ENCODE data around the gene GRP. TPM values are rescaled to one million over a fixed set of nuclear protein-coding genes. Genes with fewer than 3 reads are reported as not detected.

GRP gene
- total RNA-seq, 1 experiment from 2014 or later = not detected

DNA sequence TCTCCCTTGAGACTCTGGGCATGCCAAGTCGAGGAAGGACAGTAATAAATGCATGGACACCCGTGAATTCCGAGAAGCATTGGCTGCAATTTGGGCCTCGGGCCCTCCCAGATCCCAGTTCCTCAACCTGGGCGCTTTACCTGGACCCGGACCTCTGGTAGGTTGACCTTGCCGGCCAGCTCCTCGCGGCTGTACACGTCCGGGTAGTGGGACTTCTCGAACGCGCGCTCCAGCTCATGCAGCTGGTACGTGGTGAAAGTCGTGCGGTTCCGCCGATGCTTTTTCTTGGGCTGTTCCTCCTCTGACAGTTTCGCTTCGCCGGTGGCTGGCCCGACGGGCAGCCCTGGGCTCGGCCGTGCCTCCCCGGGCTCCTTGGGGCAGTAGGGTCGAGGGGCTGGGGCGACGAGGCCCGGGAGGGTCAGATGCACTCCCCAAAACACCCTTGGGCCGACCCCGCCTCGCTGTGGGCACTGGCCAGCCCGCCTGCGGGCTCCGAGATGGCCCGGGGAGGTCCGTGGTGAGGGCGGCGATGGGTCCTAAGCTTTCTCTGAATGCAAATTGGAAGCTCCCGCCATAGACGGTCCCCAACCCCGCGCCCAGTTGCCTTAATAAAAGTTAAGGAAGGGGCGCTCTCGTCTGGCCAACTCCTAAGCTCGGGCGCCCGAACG is 52.4 kb downstream of the GRP start:
- H3K27me3 ChIP-seq (ENCODE audit: insufficient read depth, low read length) = peaks cover 11% of the 10 kb centered on the region; the same call in 1 of the 2 replicates
- ATAC-seq = no peak
- no peaks in the 10 kb centered on the region for H4K20me1 ChIP-seq (ENCODE audit: insufficient read depth)
- H3K4me3 ChIP-seq (replicated peaks in 1 of 2; ENCODE audit: low read depth in 1 of 2, low read length in 2 of 2) = no peak overlapping the region
- H3K9me3 ChIP-seq (ENCODE audit: control insufficient read depth in 1 of 2, insufficient read depth in 1 of 2, low read depth in 1 of 2, low read length in 2 of 2) = no peaks in the 10 kb centered on the region
- H3K79me2 ChIP-seq (ENCODE audit: insufficient read depth, low read length) = no peaks in the 10 kb centered on the region
- no peak overlapping the region for H3K27ac ChIP-seq (ENCODE audit: low read depth, low read length)
- ChIA-PET RAD21 (ENCODE audit: low non-redundant PET in 1 of 2, low total read pairs in 2 of 2, uncharacterized antibody in 2 of 2, unreplicated experiment in 2 of 2) (no interaction called here), POLR2A (no interaction called here), CTCF (interaction anchor here (0.6 kb wide), 1 partner anchor 130 kb away, joined by 3 read pairs; no protein-coding TSS in a partner anchor)
- H3K9me2 ChIP-seq (ENCODE audit: insufficient read depth) = no peaks in the 10 kb centered on the region
- H3K4me2 ChIP-seq (ENCODE audit: low read length) = no peak overlapping the region
- no peak for DNase-seq (ENCODE audit: low read depth, low spot score)
- no peak overlapping the region for H2AFZ ChIP-seq (ENCODE audit: low read depth, low read length, poor library complexity, severe bottlenecking)
- H3K4me1 ChIP-seq (ENCODE audit: control insufficient read depth in 1 of 2, insufficient read depth in 2 of 2, low read length in 2 of 2) = peaks cover 0 to 7% of the 10 kb centered on the region in 2 experiments; a peak in 2 of 4 replicates
- intact Hi-C loops (cut with micrococcal nuclease) = no loop called here
- no TSS peak for BruUV-seq (replicated peaks)
- H3K9ac ChIP-seq (ENCODE audit: low read length) = no peak overlapping the region
- TF ChIP-seq EZH2phosphoT487 (IDR thresholded peaks at IDR 0.05; ENCODE audit: borderline replicate concordance) (no peak), FOSL1 (IDR thresholded peaks at IDR 0.05; ENCODE audit: low read depth) (no peak), JUND (IDR thresholded peaks at IDR 0.05) (no peak), EZH2 (IDR thresholded peaks at IDR 0.05) (no peak), ZNF274 (IDR thresholded peaks at IDR 0.05; ENCODE audit: low read depth, low read length) (no peak), ZFX (IDR thresholded peaks at IDR 0.05) (no peak), RAD21 (IDR thresholded peaks at IDR 0.05; ENCODE audit: low read depth) (no peak), POLR2A (IDR thresholded peaks at IDR 0.05; ENCODE audit: borderline replicate concordance, extremely low read depth, insufficient read depth, insufficient read length) (no peak), YY1 (IDR thresholded peaks at IDR 0.05; ENCODE audit: extremely low read depth, insufficient replicate concordance, low read depth, low read length) (no peak), SIN3A (IDR thresholded peaks at IDR 0.05; ENCODE audit: low read depth) (no peak)
- TF ChIP-seq, protein P1, sequence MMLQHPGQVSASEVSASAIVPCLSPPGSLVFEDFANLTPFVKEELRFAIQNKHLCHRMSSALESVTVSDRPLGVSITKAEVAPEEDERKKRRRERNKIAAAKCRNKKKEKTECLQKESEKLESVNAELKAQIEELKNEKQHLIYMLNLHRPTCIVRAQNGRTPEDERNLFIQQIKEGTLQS (IDR thresholded peaks at IDR 0.05) = no peak
- TF ChIP-seq, protein P2, sequence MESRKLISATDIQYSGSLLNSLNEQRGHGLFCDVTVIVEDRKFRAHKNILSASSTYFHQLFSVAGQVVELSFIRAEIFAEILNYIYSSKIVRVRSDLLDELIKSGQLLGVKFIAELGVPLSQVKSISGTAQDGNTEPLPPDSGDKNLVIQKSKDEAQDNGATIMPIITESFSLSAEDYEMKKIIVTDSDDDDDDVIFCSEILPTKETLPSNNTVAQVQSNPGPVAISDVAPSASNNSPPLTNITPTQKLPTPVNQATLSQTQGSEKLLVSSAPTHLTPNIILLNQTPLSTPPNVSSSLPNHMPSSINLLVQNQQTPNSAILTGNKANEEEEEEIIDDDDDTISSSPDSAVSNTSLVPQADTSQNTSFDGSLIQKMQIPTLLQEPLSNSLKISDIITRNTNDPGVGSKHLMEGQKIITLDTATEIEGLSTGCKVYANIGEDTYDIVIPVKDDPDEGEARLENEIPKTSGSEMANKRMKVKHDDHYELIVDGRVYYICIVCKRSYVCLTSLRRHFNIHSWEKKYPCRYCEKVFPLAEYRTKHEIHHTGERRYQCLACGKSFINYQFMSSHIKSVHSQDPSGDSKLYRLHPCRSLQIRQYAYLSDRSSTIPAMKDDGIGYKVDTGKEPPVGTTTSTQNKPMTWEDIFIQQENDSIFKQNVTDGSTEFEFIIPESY (IDR thresholded peaks at IDR 0.05; ENCODE audit: extremely low read depth, insufficient replicate concordance, low read length) = no peak
- TF ChIP-seq, protein P3, sequence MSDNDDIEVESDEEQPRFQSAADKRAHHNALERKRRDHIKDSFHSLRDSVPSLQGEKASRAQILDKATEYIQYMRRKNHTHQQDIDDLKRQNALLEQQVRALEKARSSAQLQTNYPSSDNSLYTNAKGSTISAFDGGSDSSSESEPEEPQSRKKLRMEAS (IDR thresholded peaks at IDR 0.05) = no peak
- TF ChIP-seq, protein P4, sequence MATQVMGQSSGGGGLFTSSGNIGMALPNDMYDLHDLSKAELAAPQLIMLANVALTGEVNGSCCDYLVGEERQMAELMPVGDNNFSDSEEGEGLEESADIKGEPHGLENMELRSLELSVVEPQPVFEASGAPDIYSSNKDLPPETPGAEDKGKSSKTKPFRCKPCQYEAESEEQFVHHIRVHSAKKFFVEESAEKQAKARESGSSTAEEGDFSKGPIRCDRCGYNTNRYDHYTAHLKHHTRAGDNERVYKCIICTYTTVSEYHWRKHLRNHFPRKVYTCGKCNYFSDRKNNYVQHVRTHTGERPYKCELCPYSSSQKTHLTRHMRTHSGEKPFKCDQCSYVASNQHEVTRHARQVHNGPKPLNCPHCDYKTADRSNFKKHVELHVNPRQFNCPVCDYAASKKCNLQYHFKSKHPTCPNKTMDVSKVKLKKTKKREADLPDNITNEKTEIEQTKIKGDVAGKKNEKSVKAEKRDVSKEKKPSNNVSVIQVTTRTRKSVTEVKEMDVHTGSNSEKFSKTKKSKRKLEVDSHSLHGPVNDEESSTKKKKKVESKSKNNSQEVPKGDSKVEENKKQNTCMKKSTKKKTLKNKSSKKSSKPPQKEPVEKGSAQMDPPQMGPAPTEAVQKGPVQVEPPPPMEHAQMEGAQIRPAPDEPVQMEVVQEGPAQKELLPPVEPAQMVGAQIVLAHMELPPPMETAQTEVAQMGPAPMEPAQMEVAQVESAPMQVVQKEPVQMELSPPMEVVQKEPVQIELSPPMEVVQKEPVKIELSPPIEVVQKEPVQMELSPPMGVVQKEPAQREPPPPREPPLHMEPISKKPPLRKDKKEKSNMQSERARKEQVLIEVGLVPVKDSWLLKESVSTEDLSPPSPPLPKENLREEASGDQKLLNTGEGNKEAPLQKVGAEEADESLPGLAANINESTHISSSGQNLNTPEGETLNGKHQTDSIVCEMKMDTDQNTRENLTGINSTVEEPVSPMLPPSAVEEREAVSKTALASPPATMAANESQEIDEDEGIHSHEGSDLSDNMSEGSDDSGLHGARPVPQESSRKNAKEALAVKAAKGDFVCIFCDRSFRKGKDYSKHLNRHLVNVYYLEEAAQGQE (IDR thresholded peaks at IDR 0.05; ENCODE audit: low read depth) = no peak
- TF ChIP-seq, protein P5, sequence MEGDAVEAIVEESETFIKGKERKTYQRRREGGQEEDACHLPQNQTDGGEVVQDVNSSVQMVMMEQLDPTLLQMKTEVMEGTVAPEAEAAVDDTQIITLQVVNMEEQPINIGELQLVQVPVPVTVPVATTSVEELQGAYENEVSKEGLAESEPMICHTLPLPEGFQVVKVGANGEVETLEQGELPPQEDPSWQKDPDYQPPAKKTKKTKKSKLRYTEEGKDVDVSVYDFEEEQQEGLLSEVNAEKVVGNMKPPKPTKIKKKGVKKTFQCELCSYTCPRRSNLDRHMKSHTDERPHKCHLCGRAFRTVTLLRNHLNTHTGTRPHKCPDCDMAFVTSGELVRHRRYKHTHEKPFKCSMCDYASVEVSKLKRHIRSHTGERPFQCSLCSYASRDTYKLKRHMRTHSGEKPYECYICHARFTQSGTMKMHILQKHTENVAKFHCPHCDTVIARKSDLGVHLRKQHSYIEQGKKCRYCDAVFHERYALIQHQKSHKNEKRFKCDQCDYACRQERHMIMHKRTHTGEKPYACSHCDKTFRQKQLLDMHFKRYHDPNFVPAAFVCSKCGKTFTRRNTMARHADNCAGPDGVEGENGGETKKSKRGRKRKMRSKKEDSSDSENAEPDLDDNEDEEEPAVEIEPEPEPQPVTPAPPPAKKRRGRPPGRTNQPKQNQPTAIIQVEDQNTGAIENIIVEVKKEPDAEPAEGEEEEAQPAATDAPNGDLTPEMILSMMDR (IDR thresholded peaks at IDR 0.05 in 2 of 3, conservative IDR thresholded peaks at IDR 0.05 in 1 of 3; ENCODE audit: borderline replicate concordance in 1 of 3, insufficient read depth in 1 of 3, low read depth in 2 of 3, low read length in 2 of 3) = no peak
- H3K36me3 ChIP-seq (ENCODE audit: control insufficient read depth in 1 of 2, insufficient read depth in 2 of 2, low read length in 2 of 2) = no peaks in the 10 kb centered on the region
